H7 (cell line): ENCODE results near the gene SNED1. TPM values are rescaled to one million over a fixed set of nuclear protein-coding genes. Genes with fewer than 3 reads are reported as not detected.

Source experiments
- DNase-seq: peaks from one replicate; pipeline ENCODE4 v3.0.0; 2012
- H3K27me3 ChIP-seq: 2 replicates; pipeline ENCODE4 v1.6.0; 2011; ENCODE audit warnings: mild to moderate bottlenecking, low read length; ENCODE audit not compliant: control insufficient read depth, insufficient read depth
- H3K36me3 ChIP-seq: replicated peaks from 2 replicates; pipeline ENCODE4 v1.5.1; 2011; ENCODE audit warnings: low read length; ENCODE audit not compliant: control insufficient read depth, insufficient read depth
- H3K4me3 ChIP-seq: 2 replicates; pipeline ENCODE4 v1.5.1; 2011; ENCODE audit warnings: low read depth, mild to moderate bottlenecking, control low read depth, low read length, moderate library complexity; ENCODE audit not compliant: insufficient read depth
- total RNA-seq: library from RNA; depleted of rRNA; stranded (reverse); fragments of >200 nt; shearing (Covaris generic); gene quantifications from 2 replicates; pipeline ENCODE4 v1.2.3, GENCODE V29; 2014

The SNED1 gene
- total RNA-seq, 1 experiment from 2014 or later: 0.52 TPM

DNA sequence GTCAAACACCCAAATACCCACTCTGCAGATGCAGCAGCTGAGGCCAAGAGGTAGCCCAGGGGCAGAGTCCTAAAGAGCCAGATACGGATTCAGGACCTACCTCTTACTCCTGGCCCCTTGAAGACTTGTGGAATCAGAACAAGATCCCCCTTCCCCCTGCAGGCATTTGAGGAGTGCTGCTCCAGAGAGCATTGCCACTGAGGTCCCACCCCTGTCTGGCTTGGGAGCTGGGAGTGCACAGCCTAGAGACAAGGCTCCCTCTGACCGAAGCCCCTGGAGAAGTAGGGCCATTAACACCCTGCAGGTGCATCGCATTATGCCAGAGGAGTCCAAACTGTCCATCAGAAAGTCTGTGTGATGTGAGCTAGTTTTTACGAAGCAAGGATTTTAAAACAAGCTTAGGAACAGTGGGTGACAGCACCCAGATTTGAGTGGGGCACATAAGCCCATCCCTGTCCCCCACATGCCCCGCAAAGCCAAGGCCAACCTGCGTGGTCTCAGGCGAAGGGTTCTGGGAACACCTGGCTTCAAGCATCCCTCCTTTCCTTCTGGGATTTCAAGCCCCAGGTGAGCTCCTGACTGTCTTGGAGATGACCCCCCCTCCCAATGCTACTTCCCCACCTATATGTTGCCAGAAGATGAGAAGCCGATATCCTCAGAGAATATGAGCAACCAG lies 55.3 kb downstream of the SNED1 start:
- H3K4me3 ChIP-seq: no peak overlapping the region
- no peaks in the 10 kb centered on the region for H3K36me3 ChIP-seq
- H3K27me3 ChIP-seq: no peaks in the 10 kb centered on the region
- no peak for DNase-seq

DNA sequence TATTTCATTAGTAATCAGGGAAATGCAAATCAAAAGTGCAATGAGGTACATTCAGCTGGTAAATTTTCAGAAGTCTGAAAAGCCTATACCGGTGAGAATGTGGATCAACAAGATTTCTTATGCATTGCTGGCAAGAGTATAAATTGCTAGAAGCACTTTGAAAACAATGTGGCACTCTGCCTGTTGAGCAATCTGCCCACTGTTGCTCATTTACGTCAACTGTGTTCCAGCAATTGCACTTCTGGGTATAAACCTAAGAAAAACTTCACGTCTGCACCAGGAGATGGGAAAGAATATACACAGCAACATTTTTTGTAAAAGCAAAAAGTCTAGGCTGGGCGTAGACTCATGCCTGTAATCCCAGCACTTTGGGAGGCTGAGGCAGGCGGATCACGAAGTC lies 62.9 kb downstream of the SNED1 start:
- no peak for DNase-seq
- Histone ChIP-seq H3K36me3 (no peaks in the 10 kb centered on the region), H3K4me3 (no peak overlapping the region), H3K27me3 (no peaks in the 10 kb centered on the region)

- H3K36me3 ChIP-seq: no peaks in the 10 kb centered on the region
- H3K27me3 ChIP-seq: no peaks in the 10 kb centered on the region
- no peak overlapping the region for H3K4me3 ChIP-seq
- DNase-seq: peak; percentile 47
Observed at GRCh38 chr2:241062389-241063092, 64.1 kb downstream of the SNED1 start.

DNA sequence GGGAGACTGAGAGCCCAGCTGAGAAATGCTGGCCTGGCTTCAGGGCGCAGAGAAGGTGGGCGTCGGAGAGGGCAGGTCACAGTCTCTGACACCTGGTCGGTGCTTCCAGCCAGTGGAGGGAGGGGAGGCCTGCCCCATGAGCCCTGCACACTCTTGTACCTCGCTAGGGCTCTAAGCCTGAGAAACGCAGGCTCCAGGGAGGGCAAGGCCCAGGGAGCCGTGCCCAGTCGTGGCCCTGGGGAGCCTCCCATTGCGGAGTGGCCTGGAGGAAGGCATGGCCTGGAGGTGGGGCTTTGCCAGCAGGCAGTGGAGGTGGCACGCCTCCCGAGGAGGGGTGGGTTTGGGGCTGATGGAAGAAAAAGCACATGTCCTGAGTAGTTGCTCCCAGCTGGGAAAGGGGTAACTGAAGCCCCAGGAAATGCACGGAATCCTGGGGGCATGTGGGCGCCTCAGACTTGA lies 64.7 kb downstream of the SNED1 start:
- no peak overlapping the region for H3K4me3 ChIP-seq
- H3K27me3 ChIP-seq: no peaks in the 10 kb centered on the region
- peak; percentile 67 for DNase-seq
- H3K36me3 ChIP-seq: no peaks in the 10 kb centered on the region

DNA sequence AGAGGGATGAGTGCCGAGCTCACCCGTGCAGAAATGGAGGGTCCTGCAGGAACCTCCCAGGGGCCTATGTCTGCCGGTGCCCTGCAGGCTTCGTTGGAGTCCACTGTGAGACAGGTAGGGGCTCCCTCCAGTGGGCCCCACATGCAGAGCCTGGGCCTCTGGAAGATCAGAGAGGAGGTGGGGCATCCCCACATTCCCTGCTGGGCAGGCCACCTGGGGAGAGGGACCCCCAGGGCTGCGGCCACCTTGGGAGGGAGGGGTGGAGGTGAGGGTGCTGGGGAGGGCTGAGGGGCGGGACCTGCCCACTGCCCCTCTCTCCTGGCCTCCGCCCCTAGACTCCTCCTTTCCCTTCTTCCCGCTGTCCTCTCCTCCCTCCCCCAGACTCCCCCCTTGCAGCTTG lies 65.2 kb downstream of the SNED1 start:
- H3K36me3 ChIP-seq: no peaks in the 10 kb centered on the region
- no peak for DNase-seq
- H3K4me3 ChIP-seq: no peak overlapping the region; the same call in 1 of the 2 replicates
- H3K27me3 ChIP-seq: no peaks in the 10 kb centered on the region

- DNase-seq: peak; percentile 93
- Histone ChIP-seq H3K27me3 (no peaks in the 10 kb centered on the region), H3K4me3 (no peak overlapping the region; the same call in 1 of the 2 replicates), H3K36me3 (no peaks in the 10 kb centered on the region)
Observed at GRCh38 chr2:241064008-241064801, 65.8 kb downstream of the SNED1 start.

GRCh38 chr2:241064802-241065354 lies 66.5 kb downstream of the SNED1 start:
- Histone ChIP-seq H3K36me3 (no peaks in the 10 kb centered on the region), H3K27me3 (no peaks in the 10 kb centered on the region), H3K4me3 (no peak overlapping the region)
- DNase-seq: no peak

- Histone ChIP-seq H3K36me3 (no peaks in the 10 kb centered on the region), H3K27me3 (no peaks in the 10 kb centered on the region), H3K4me3 (no peak overlapping the region)
- peak; percentile 52 for DNase-seq
Observed at GRCh38 chr2:241065355-241065803, 67.0 kb downstream of the SNED1 start.

DNA sequence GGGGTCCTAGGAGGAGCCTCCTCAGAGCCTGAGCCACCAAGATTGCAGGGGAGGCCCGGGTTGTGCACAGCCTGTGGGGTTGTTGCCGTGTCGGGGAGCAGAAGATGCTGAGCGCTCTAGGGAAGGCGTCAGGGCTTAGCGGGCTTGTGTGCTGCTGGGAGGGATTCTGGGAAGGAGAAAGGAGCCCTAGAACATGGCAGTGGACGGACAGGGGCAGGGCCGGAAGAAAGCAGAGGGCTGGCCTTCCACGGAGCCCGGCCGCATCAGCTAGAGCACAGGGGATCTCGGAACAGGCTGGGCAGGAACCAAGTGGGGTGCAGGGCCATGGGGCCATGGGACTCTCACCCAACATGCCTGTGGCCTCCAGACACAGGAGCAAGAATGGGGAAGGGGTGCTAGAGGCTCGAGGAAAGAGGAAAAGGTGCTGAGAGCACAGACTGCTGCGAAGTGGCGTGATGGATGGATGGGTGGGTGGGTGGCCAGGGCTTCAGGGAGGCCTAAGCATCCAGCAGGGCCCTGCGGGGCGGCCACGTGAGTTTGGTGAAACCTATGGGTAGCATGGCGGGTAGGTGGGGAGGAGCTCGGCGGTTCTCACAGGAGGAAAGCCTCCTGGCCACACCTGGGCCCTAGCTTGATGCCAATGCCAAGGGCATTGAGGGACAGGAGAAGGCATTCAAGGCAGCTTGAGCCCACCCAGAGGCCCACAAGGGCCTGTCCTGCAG lies 67.9 kb downstream of the SNED1 start:
- H3K36me3 ChIP-seq: no peaks in the 10 kb centered on the region
- no peaks in the 10 kb centered on the region for H3K27me3 ChIP-seq
- peak; percentile 42 for DNase-seq
- H3K4me3 ChIP-seq: no peak overlapping the region

GRCh38 chr2:241066893-241067341 lies 68.5 kb downstream of the SNED1 start:
- peak; percentile 94 for DNase-seq
- Histone ChIP-seq H3K4me3 (no peak overlapping the region), H3K27me3 (no peaks in the 10 kb centered on the region), H3K36me3 (no peaks in the 10 kb centered on the region)

DNA sequence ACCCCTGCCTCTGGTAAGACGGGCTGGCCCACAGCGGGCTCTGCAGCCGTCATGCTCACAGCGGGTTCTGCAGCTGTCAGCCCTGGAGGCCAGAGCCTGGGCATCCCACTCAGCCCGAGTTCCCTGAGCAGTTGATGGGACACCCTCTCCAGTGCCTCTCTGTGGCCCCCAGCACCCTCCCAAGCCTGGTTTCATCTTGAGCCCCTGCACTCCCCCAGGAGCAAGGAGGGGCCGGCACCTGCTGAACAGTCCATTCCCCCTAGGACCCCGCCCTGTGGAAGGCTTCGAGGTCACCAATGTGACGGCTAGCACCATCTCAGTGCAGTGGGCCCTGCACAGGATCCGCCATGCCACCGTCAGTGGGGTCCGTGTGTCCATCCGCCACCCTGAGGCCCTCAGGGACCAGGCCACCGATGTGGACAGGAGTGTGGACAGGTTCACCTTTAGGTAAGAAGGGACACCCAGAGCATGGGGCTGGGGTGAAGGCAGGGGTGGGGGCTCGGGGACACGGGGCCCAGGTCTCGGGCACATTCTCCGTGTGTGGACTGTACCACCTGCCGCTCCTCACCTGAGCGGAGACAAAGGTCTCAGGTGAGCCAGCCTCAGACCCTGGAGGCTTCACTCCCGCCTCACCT lies 69.2 kb downstream of the SNED1 start:
- Histone ChIP-seq H3K4me3 (no peak overlapping the region), H3K27me3 (no peaks in the 10 kb centered on the region), H3K36me3 (no peaks in the 10 kb centered on the region)
- DNase-seq: peak; percentile 42

DNA sequence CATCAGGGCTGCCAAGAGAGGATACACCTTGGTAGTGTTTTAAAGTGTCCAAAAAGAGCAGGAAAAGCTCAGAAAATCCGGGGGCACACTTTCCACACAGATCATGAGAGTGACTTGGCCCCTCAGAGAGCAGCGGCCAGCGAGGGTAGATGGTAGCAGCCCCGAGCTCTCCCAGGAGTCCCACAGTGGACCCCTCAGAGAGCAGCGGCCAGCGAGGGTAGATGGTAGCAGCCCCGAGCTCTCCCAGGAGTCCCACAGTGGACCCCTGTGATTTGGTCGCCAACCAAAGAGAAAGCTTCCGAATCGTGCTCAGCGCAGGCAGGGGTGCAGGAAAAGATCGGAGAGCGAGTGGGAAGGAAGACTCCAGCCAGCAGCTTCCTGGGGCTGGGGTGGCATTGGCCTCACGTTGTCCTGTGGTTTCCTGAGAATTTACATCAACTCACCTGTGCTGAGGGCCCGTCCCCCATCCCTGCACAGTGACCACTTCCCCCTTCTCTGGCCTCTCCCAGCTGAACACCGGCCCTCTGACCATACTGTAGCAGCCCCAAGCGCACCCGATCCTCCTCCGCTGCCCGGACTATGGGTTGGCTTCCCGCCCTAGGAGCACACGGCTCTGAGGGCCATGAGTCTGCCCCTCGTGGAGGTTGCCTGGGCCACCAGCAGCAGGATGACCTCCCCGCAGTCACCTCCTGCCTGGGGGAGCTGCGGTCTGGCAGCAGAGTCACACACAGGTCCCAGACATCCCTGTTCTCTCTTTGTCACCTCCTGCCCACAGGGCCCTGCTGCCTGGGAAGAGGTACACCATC lies 69.9 kb downstream of the SNED1 start:
- H3K27me3 ChIP-seq: no peaks in the 10 kb centered on the region
- no peaks in the 10 kb centered on the region for H3K36me3 ChIP-seq
- H3K4me3 ChIP-seq: no peak overlapping the region
- DNase-seq: no peak
